Stimulated activated CD4-positive, alpha-beta T cell treated with anti-CD3 and anti-CD28 coated beads, Interleukin-1b, Interleukin-23, amount 100 ng/mL, for 24 hours (primary cell): ENCODE results near the gene VIM.

Experiments used
- DNase-seq, 4 experiments: peaks; one replicate each; pipeline ENCODE4 v3.0.0-alpha.2; 2020; ENCODE audit warnings: low read depth in 4 of 4, low spot score in 1 of 4

Gene VIM

GRCh38 chr10:17228091-17229015 lies at the start of gene VIM:
Gene VIM (plus strand): TSS chr10:17228241. CDS start chr10:17229423, 1,182 bp downstream.
- peak; percentile 52 to 80 (median 68) for DNase-seq

DNA sequence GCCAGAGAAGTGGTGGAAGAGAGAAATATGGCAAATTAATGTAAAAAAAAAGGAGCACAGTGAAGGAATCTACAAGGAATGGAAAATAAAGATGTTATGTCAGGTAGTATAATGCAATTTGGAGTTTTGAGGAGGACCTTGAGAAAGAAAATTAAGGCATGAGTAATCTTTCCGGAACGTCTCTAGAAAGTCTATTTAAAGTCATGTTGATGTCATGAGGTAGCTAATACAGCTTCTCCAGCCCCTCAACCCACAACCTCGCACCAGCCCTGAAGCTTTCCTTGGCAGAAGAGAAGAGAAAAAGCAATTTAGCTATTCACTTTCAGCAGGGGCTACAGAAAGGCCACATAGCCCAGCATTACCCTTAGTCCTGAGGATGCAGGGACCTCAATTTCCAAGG lies 49.0 kb upstream of the VIM start:
- no peak for DNase-seq

DNA sequence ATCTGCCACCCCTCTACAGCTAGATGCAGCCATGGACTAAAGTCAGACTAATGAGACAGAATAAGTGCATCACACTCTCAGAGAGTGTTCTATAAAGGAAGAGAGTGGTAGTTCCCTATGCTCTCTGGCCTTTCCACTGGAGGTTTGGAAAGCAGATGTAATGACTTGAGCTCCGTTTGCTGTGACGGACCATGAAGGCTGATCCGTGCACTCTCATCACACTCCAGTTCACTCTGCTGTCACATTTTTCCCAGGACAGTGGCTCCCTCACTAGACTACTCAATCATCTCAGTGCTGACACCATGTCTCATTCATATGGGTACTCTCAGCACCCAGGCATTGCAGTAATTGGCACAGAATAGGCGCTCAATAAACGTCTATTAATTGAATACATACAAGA lies 46.9 kb upstream of the VIM start:
- no peak for DNase-seq

GRCh38 chr10:17181751-17182150 lies 46.3 kb upstream of the VIM start:
- DNase-seq: no peak

GRCh38 chr10:17183110-17183509 lies 44.9 kb upstream of the VIM start:
- DNase-seq: no peak

DNA sequence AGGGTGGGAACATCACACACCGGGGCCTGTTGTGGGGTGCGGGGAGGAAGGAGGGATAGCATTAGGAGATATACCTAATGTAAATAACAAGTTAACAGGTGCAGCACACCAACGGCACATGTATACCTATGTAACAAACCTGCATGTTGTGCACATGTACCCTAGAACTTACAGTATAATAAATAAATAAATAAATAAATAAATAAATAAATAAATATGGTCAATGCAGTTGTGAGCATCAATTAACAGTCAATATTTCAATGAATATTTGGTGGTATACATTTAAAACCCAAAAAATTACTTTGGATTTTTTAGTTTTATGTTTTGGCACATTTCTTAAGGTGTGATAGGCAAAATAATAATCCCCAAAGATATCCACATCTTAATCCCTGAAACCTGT lies 42.2 kb upstream of the VIM start:
- DNase-seq: no peak

DNA sequence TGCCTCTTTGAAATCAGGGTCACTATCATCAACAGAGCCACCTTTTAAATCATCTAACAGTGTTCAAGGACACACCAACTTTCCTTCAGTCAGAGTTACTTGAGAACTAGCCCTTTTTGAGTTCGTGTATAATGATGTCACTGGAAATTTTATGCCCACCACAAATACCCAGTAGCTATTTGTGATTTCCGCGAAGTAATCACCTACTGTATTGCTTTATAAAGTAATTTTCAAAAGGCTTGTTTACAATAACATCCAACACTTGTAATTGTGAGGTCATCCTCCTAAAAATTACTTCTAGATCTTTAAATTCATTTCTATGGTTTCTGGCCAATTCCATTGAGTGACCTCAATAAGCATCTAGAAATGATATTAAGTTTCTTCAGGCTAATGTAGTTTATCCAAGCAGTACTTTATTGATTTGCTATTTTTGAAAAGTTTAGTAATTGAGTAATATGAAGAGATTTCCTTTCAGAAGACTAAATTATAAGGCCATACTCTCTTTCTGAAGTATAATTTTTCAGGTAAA lies 39.3 kb upstream of the VIM start:
- no peak for DNase-seq

- no peak for DNase-seq
Observed at GRCh38 chr10:17190602-17191001, 37.4 kb upstream of the VIM start.

GRCh38 chr10:17195083-17195482 lies 33.0 kb upstream of the VIM start:
- no peak for DNase-seq

DNA sequence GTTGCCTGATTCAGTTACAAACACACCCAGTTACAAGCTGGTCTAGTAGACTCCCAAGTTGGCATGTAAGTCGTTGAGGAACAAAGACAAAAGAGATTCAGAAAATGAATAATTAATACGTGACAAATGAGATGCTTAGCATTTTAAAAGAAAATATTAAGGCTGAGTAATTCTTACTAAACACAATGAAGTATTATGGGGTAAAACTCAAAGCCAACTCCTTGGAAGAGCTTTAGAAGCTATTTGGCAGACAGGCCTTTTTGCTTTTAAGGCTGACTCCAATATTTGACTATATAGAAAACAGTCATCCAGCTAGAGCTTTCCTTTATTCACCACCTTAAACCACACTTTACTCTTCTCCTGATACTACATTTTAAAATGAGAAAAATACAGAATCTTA lies 32.0 kb upstream of the VIM start:
- DNase-seq: no peak

GRCh38 chr10:17196573-17196972 lies 31.5 kb upstream of the VIM start:
- DNase-seq: no peak

DNA sequence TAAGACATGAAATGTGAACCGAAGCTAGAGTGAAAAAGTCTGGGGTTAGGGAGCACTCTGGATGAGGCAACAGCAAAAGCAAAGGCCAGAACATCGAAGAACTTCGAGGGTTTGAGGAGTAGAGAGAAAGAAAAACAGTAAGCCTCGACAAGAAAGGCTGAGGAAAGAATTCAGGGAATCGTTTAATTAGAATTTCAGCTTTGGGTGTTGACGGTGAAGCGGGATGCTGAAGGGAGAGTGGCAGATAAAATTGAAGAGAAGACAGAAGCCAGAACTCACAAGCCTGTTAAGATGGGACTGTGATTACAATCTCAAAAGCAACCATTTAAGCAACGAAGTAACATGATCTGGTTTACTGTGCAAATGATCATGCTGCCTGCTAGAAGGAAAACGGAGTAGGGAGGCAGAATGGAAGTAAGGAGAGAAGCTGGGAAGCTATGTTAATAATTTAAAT lies 28.7 kb upstream of the VIM start:
- no peak for DNase-seq

- no peak for DNase-seq
Observed at GRCh38 chr10:17200001-17200911, 27.8 kb upstream of the VIM start.

DNA sequence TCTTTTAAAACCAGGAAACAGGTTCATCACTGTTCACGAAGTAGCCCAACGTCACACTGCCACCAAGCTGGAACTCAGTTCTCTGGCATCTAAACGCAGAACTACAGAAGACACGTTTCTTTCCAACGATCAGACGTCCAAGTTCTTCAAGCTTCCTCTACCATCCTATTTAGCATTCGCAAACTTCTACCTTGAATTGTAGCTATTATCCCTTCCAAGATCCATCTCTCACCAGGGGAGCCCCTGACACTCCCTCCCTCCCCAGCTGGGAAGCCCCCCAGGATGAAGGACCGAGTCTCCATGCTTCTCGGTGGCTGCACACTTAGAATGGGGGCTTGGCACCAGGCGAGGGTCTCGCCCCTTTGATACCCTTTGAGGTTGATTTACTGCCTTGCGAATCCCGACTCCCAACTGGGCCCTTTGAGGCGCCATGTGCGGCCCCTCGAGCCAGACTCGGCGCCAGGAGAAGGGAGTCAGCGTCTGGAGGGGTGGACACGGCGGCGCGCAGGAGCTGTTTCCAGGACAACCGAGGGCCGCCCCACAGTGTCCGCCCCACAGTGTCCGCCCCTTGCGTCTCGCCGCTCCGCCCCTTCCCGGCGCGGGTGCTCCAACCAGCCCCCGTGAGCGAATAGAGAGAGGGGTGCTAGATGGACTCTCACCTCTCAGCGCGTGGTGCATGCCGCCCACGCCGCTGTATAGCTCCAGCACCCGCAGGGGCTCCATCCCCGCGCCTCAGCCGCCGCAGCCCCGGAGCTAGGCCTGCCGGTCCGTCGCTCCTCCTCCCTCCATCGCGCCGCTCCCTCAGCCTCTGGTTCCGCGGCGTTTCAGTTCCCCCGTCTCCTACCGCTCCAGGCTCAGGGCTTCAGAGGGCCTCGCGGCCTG lies 26.9 kb upstream of the VIM start, which contains the start of gene TRDMT1:
TRDMT1 (minus strand) TSS at position 761 of the 882 bp plus-strand sequence; CDS start at position 723, 38 bp downstream.
- peak; percentile 54 to 76 (median 68) for DNase-seq

- DNase-seq: no peak
Observed at GRCh38 chr10:17201794-17202116, 26.3 kb upstream of the VIM start.

DNA sequence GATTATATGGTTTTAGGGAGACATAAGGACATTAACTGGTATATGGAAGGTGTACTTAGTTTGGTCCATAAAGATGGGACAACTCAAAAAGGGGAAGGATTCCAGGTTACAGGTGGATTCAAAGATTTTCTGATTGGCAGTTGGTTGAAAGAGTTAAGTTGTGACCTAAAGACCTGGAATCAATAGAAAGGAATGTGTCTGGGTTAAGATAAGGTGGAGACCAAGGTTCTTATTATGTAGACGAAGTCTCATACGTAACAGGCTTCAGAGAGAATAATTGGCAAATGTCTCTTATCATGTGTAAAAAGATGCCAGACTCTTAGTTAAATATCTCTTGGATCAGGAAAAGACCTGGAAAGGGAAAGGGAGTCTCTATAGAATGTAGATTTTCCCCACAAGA lies 25.5 kb upstream of the VIM start:
- DNase-seq: no peak

DNA sequence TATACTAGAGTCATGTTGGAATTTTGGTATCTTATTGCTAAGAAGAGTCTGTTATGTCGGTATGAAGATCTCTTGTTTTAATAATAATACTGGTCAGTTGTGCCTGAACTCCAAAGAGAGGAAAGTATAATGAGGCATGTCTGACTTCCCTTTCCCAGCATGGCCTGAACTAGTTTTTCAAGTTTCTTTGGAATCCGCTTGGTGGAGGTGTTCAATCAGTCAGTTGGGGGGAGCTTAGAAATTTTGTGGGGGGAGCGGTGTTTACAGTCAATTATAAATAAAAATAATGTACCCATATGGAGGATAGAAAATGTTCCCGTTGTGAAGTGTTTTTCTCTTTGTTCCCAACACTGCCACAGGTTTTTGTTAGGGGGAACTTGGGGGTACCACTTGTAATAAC lies 25.0 kb upstream of the VIM start:
- no peak for DNase-seq

DNA sequence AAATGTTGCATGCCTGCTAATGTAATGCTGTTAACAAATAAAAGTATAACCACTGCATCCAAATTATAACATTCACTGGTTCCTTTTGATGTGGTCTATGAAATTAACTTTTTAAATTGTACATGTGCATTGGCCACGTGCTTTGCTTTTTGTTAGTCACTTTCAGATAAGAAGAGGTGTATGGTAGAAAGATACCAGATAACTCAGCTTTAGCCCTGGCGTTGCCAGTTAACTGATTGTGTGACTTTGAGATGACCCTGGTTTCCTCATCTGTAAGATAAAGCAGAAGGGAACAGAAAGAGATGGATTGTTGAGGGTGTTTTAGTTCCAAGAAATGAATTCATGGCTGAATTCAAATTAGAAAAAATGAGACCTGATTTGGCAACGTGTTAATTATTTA lies 24.6 kb upstream of the VIM start:
- DNase-seq: no peak

GRCh38 chr10:17206210-17206709 lies 21.8 kb upstream of the VIM start:
- DNase-seq: peak in 1 of 4 experiments; percentile 12

GRCh38 chr10:17208476-17208875 lies 19.6 kb upstream of the VIM start:
- no peak for DNase-seq
